ENCODE data around the gene SAA4.

SAA4 gene, protein sequence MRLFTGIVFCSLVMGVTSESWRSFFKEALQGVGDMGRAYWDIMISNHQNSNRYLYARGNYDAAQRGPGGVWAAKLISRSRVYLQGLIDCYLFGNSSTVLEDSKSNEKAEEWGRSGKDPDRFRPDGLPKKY

DNA sequence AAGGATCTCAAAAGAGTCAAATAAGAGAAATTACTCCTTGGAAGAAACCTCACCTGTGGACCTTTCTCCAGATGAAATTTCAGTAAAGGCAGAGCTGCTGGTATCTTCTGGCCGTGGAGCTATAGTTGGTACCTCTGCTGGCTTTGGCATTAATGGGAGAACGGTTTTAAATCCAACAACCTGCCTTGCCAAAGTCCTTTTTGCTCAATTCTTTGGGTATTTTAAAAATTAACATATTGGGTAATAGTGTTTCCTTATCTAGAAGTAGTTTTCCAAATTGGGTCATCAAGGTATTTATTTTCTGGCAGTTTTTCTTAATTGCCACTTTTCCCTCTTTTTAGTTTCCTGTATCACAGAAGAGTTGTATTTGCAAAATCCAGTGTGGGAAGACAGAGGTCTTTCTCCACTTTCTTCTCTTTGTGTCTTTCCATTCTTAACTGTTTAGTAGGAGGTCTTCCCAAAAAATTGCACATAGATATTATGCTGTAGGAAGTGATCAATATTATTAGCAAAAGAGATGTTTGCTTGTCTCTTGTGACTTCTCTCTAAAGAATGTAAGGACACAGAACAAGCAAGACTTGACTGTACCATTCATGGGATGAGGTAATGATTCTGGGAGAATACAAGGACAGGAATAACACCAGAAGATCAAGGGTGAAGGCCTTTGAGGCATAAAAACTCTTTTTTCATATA lies at the start of gene SAA4:
Gene SAA4 (minus strand): TSS at position 139 of the 693 bp plus-strand sequence. CDS start 876 bp downstream, outside the sequence.
- TF ChIP-seq ZBTB7A (IDR thresholded peaks at IDR 0.05; ENCODE audit: low read depth) (no peak), RAD21 (IDR thresholded peaks at IDR 0.05; ENCODE audit: low read depth) (no peak), TCF12 (IDR thresholded peaks at IDR 0.05; ENCODE audit: low read depth) (no peak), CEBPB (IDR thresholded peaks at IDR 0.05) (no peak), EGR1 (IDR thresholded peaks at IDR 0.05) (no peak), YY1 (IDR thresholded peaks at IDR 0.05; ENCODE audit: low read depth) (no peak), TEAD4 (IDR thresholded peaks at IDR 0.05) (no peak), TAF1 (IDR thresholded peaks at IDR 0.05; ENCODE audit: low read depth) (no peak), NFIC (IDR thresholded peaks at IDR 0.05) (no peak), EP300 (IDR thresholded peaks at IDR 0.05; ENCODE audit: borderline replicate concordance) (no peak), CREB1 (IDR thresholded peaks at IDR 0.05; ENCODE audit: low read depth) (no peak)
- TF ChIP-seq, protein P1, sequence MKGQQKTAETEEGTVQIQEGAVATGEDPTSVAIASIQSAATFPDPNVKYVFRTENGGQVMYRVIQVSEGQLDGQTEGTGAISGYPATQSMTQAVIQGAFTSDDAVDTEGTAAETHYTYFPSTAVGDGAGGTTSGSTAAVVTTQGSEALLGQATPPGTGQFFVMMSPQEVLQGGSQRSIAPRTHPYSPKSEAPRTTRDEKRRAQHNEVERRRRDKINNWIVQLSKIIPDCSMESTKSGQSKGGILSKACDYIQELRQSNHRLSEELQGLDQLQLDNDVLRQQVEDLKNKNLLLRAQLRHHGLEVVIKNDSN (IDR thresholded peaks at IDR 0.05), result no peak
- TF ChIP-seq, protein P2, sequence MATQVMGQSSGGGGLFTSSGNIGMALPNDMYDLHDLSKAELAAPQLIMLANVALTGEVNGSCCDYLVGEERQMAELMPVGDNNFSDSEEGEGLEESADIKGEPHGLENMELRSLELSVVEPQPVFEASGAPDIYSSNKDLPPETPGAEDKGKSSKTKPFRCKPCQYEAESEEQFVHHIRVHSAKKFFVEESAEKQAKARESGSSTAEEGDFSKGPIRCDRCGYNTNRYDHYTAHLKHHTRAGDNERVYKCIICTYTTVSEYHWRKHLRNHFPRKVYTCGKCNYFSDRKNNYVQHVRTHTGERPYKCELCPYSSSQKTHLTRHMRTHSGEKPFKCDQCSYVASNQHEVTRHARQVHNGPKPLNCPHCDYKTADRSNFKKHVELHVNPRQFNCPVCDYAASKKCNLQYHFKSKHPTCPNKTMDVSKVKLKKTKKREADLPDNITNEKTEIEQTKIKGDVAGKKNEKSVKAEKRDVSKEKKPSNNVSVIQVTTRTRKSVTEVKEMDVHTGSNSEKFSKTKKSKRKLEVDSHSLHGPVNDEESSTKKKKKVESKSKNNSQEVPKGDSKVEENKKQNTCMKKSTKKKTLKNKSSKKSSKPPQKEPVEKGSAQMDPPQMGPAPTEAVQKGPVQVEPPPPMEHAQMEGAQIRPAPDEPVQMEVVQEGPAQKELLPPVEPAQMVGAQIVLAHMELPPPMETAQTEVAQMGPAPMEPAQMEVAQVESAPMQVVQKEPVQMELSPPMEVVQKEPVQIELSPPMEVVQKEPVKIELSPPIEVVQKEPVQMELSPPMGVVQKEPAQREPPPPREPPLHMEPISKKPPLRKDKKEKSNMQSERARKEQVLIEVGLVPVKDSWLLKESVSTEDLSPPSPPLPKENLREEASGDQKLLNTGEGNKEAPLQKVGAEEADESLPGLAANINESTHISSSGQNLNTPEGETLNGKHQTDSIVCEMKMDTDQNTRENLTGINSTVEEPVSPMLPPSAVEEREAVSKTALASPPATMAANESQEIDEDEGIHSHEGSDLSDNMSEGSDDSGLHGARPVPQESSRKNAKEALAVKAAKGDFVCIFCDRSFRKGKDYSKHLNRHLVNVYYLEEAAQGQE (IDR thresholded peaks at IDR 0.05; ENCODE audit: low read depth), result no peak
- TF ChIP-seq, protein P3, sequence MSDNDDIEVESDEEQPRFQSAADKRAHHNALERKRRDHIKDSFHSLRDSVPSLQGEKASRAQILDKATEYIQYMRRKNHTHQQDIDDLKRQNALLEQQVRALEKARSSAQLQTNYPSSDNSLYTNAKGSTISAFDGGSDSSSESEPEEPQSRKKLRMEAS (IDR thresholded peaks at IDR 0.05), result no peak

- no peak for TF ChIP-seq TAF1 (IDR thresholded peaks at IDR 0.05; ENCODE audit: low read depth)
- TF ChIP-seq EGR1 (IDR thresholded peaks at IDR 0.05), result no peak
- no peak for TF ChIP-seq NFIC (IDR thresholded peaks at IDR 0.05)
- no peak for TF ChIP-seq TCF12 (IDR thresholded peaks at IDR 0.05; ENCODE audit: low read depth)
- TF ChIP-seq RAD21 (IDR thresholded peaks at IDR 0.05; ENCODE audit: low read depth), result no peak
- TF ChIP-seq EP300 (IDR thresholded peaks at IDR 0.05; ENCODE audit: borderline replicate concordance), result no peak
- TF ChIP-seq, protein P1 (IDR thresholded peaks at IDR 0.05), result no peak
- TF ChIP-seq CEBPB (IDR thresholded peaks at IDR 0.05), result no peak
- no peak for TF ChIP-seq TEAD4 (IDR thresholded peaks at IDR 0.05)
- TF ChIP-seq FOXM1 (IDR thresholded peaks at IDR 0.05; ENCODE audit: borderline replicate concordance, low read depth), result no peak
- no peak for TF ChIP-seq CREB1 (IDR thresholded peaks at IDR 0.05; ENCODE audit: low read depth)
- TF ChIP-seq, protein P3 (IDR thresholded peaks at IDR 0.05), result no peak
These were observed 49.2 kb upstream of the SAA4 start for GRCh38 chr11:18285841-18286240.

- no peak for TF ChIP-seq CREB1 (IDR thresholded peaks at IDR 0.05; ENCODE audit: low read depth)
- TF ChIP-seq YY1 (IDR thresholded peaks at IDR 0.05; ENCODE audit: low read depth), result no peak
- TF ChIP-seq, protein P3 (IDR thresholded peaks at IDR 0.05), result no peak
- TF ChIP-seq CEBPB (IDR thresholded peaks at IDR 0.05), result no peak
- no peak for TF ChIP-seq NFIC (IDR thresholded peaks at IDR 0.05)
- no peak for TF ChIP-seq RAD21 (IDR thresholded peaks at IDR 0.05; ENCODE audit: low read depth)
- TF ChIP-seq EP300 (IDR thresholded peaks at IDR 0.05; ENCODE audit: borderline replicate concordance), result no peak
- no peak for TF ChIP-seq TAF1 (IDR thresholded peaks at IDR 0.05; ENCODE audit: low read depth)
- no peak for TF ChIP-seq EGR1 (IDR thresholded peaks at IDR 0.05)
- TF ChIP-seq TEAD4 (IDR thresholded peaks at IDR 0.05), result no peak
- no peak for TF ChIP-seq FOXM1 (IDR thresholded peaks at IDR 0.05; ENCODE audit: borderline replicate concordance, low read depth)
- TF ChIP-seq, protein P2 (IDR thresholded peaks at IDR 0.05; ENCODE audit: low read depth), result no peak
- TF ChIP-seq, protein P1 (IDR thresholded peaks at IDR 0.05), result no peak
- TF ChIP-seq ZBTB7A (IDR thresholded peaks at IDR 0.05; ENCODE audit: low read depth), result no peak
- no peak for TF ChIP-seq TCF12 (IDR thresholded peaks at IDR 0.05; ENCODE audit: low read depth)
These were observed 46.0 kb upstream of the SAA4 start for GRCh38 chr11:18282626-18283025.

DNA sequence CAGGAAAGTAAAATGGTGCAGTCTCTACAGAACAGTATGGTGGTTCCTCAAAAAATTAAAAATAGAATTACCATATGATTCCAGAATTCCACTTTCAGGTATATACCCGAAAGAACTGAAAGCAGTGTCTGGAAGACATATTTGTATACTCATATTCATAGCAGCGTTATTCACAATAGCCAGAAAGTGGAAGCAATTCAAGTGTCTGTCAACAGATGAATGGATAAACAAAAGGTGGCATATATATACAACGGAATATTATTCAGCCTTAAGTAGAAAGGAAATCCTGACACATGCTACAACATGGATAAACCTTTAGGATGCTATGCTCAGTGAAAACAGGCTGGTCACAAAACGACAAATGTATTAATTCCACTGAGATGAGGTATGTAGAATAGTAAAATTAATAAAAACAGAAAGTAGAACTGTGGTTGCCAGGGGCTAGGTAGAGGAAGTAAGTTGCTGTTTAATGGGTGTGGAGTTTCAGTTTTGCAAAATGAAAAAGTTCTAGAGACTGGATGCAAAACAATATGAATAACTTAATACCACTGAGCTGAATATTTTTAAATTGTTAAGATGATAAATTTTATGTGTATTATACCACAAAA lies 43.9 kb upstream of the SAA4 start:
- no peak for TF ChIP-seq TCF12 (IDR thresholded peaks at IDR 0.05; ENCODE audit: low read depth)
- TF ChIP-seq ZBTB7A (IDR thresholded peaks at IDR 0.05; ENCODE audit: low read depth), result no peak
- no peak for TF ChIP-seq TEAD4 (IDR thresholded peaks at IDR 0.05)
- TF ChIP-seq YY1 (IDR thresholded peaks at IDR 0.05; ENCODE audit: low read depth), result no peak
- TF ChIP-seq FOXM1 (IDR thresholded peaks at IDR 0.05; ENCODE audit: borderline replicate concordance, low read depth), result no peak
- TF ChIP-seq RAD21 (IDR thresholded peaks at IDR 0.05; ENCODE audit: low read depth), result no peak
- no peak for TF ChIP-seq EGR1 (IDR thresholded peaks at IDR 0.05)
